ENCODE results near the gene OR2Y1. TPM values are rescaled to one million over a fixed set of nuclear protein-coding genes. Genes with fewer than 3 reads are reported as not detected.

OR2Y1 gene
- total and polyA plus RNA-seq, 2 donors: not detected

GRCh38 chr5:180691046-180691445, 48.8 kb downstream of the OR2Y1 start:
- peaks cover 37 to 58% of the 10 kb centered on the region in 2 donors for H3K4me1 ChIP-seq (ENCODE audit: control insufficient read depth in 2 of 2, insufficient read depth in 2 of 2, low read length in 2 of 2)
- H3K36me3 ChIP-seq (ENCODE audit: control insufficient read depth in 2 of 2, insufficient read depth in 2 of 2, low read length in 1 of 2): no peaks in the 10 kb centered on the region
- no peak overlapping the region for H3K4me3 ChIP-seq (ENCODE audit: low read length in 2 of 2)
- H3K27me3 ChIP-seq (ENCODE audit: control insufficient read depth in 2 of 2, insufficient read depth in 1 of 2, low read length in 1 of 2): no peaks in the 10 kb centered on the region
- WGBS: 90% methylated on average over 6 of the region's 6 CpGs
- peak overlapping the region; percentile 67 to 92 for H3K27ac ChIP-seq (ENCODE audit: low read depth in 1 of 2, low read length in 1 of 2)
- no peak for DNase-seq (ENCODE audit: low read depth in 6 of 9, low spot score in 9 of 9)
- no peaks in the 10 kb centered on the region for H3K9me3 ChIP-seq (ENCODE audit: control insufficient read depth in 2 of 2, insufficient read depth in 1 of 2, low read length in 1 of 2)

- Histone ChIP-seq H3K27me3 (ENCODE audit: control insufficient read depth in 2 of 2, insufficient read depth in 1 of 2, low read length in 1 of 2) (no peaks in the 10 kb centered on the region), H3K4me3 (ENCODE audit: low read length in 2 of 2) (no peak overlapping the region), H3K27ac (ENCODE audit: low read depth in 1 of 2, low read length in 1 of 2) (peak overlapping the region; percentile 92 to 98), H3K9me3 (ENCODE audit: control insufficient read depth in 2 of 2, insufficient read depth in 1 of 2, low read length in 1 of 2) (no peaks in the 10 kb centered on the region), H3K4me1 (ENCODE audit: control insufficient read depth in 2 of 2, insufficient read depth in 2 of 2, low read length in 2 of 2) (peaks cover 42 to 63% of the 10 kb centered on the region in 2 donors), H3K36me3 (ENCODE audit: control insufficient read depth in 2 of 2, insufficient read depth in 2 of 2, low read length in 1 of 2) (no peaks in the 10 kb centered on the region)
- DNase-seq (ENCODE audit: low read depth in 6 of 9, low spot score in 9 of 9): no peak
- WGBS: 81% methylated on average over 6 of the region's 6 CpGs
Observed at GRCh38 chr5:180690562-180690961, 49.3 kb downstream of the OR2Y1 start.

GRCh38 chr5:180689775-180690174, 50.1 kb downstream of the OR2Y1 start:
- Histone ChIP-seq H3K27ac (ENCODE audit: low read depth in 1 of 2, low read length in 1 of 2) (peak overlapping the region; percentile 92 to 98), H3K4me3 (ENCODE audit: low read length in 2 of 2) (peak overlapping the region; percentile 31 to 50), H3K36me3 (ENCODE audit: control insufficient read depth in 2 of 2, insufficient read depth in 2 of 2, low read length in 1 of 2) (no peaks in the 10 kb centered on the region), H3K4me1 (ENCODE audit: control insufficient read depth in 2 of 2, insufficient read depth in 2 of 2, low read length in 2 of 2) (peaks cover 43 to 69% of the 10 kb centered on the region in 2 donors), H3K9me3 (ENCODE audit: control insufficient read depth in 2 of 2, insufficient read depth in 1 of 2, low read length in 1 of 2) (no peaks in the 10 kb centered on the region), H3K27me3 (ENCODE audit: control insufficient read depth in 2 of 2, insufficient read depth in 1 of 2, low read length in 1 of 2) (no peaks in the 10 kb centered on the region)
- 38% methylated on average over 7 of the region's 7 CpGs for WGBS
- peak in 2 of 9 donors; percentile 57 to 70 for DNase-seq (ENCODE audit: low read depth in 6 of 9, low spot score in 9 of 9)

Other genes starting within 250 kb of the OR2Y1 start
- 12.5 TPM for gene CNOT6, start 245.7 kb downstream of the OR2Y1 start, total RNA-seq
- gene CNOT6, start 245.7 kb downstream of the OR2Y1 start, polyA plus RNA-seq: 14.2 TPM
- gene SCGB3A1, start 148.6 kb downstream of the OR2Y1 start, total RNA-seq: 3.8 TPM
- 2.1 TPM for gene SCGB3A1, start 148.6 kb downstream of the OR2Y1 start, polyA plus RNA-seq
- 1.0 TPM for gene FLT4, start 90.5 kb downstream of the OR2Y1 start, total RNA-seq
- gene FLT4, start 90.5 kb downstream of the OR2Y1 start, polyA plus RNA-seq: 3.4 TPM
- 53.4 TPM for gene MGAT1, start 62.7 kb upstream of the OR2Y1 start, total RNA-seq
- 129 TPM for gene MGAT1, start 62.7 kb upstream of the OR2Y1 start, polyA plus RNA-seq
- 41.1 TPM for gene ZFP62, start 121.2 kb upstream of the OR2Y1 start, total RNA-seq
- gene ZFP62, start 121.2 kb upstream of the OR2Y1 start, polyA plus RNA-seq: 48.6 TPM
- gene BTNL8, start 159.1 kb upstream of the OR2Y1 start, total RNA-seq: 0.24 TPM
- 0.46 TPM for gene BTNL8, start 159.1 kb upstream of the OR2Y1 start, polyA plus RNA-seq
- gene BTNL3, start 248.8 kb upstream of the OR2Y1 start, total RNA-seq: not detected
- 0.14 TPM for gene BTNL3, start 248.8 kb upstream of the OR2Y1 start, polyA plus RNA-seq

Data from thymus (tissue), 11 donors.